ENCODE measurements around the gene RNF17.

DNA sequence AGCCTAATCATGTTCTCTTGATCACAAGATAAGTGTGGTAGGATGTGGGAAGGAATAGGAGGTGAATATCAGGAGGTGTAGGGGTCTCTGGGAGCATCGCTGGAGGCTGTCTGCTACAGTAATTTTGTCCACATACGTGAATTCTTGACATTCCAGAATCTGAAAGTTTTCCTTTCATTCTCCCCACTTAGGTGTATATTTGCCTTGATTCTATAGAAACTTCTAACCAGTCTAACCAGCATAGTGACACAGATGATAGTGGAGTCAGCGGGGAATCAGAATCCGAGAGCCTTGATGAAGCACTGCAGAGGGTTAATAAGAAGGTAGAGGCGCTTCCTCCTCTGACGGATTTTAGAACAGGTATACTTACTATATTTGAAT lies 106.4 kb downstream of the RNF17 start:
- TF ChIP-seq POLR2AphosphoS5 (IDR thresholded peaks at IDR 0.05) (no peak), POLR2A (IDR thresholded peaks at IDR 0.05) (no peak)
- TF ChIP-seq, protein P1, sequence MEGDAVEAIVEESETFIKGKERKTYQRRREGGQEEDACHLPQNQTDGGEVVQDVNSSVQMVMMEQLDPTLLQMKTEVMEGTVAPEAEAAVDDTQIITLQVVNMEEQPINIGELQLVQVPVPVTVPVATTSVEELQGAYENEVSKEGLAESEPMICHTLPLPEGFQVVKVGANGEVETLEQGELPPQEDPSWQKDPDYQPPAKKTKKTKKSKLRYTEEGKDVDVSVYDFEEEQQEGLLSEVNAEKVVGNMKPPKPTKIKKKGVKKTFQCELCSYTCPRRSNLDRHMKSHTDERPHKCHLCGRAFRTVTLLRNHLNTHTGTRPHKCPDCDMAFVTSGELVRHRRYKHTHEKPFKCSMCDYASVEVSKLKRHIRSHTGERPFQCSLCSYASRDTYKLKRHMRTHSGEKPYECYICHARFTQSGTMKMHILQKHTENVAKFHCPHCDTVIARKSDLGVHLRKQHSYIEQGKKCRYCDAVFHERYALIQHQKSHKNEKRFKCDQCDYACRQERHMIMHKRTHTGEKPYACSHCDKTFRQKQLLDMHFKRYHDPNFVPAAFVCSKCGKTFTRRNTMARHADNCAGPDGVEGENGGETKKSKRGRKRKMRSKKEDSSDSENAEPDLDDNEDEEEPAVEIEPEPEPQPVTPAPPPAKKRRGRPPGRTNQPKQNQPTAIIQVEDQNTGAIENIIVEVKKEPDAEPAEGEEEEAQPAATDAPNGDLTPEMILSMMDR (IDR thresholded peaks at IDR 0.05), result no peak
